Glutamatergic neuron (in vitro differentiated cells): Measurements from ENCODE around the gene ZFP36L2. TPM values are rescaled to one million over a fixed set of nuclear protein-coding genes. Genes with fewer than 3 reads are reported as not detected.

Source experiments
- DNase-seq: peaks from one replicate; pipeline ENCODE4 v3.0.0; 2022
- H3K27ac Mint-ChIP-seq: one replicate; pipeline ENCODE4 v1.8.0; 2020; ENCODE audit warnings: mild to moderate bottlenecking, mixed read lengths, inconsistent platforms; ENCODE audit not compliant: unreplicated experiment
- H3K27me3 Mint-ChIP-seq: one replicate; pipeline ENCODE4 v1.8.0; 2020; ENCODE audit warnings: mild to moderate bottlenecking, moderate library complexity, mixed read lengths, inconsistent platforms; ENCODE audit not compliant: unreplicated experiment
- H3K36me3 Mint-ChIP-seq: one replicate; pipeline ENCODE4 v1.8.0; 2020; ENCODE audit warnings: mild to moderate bottlenecking, mixed read lengths, inconsistent platforms; ENCODE audit not compliant: unreplicated experiment
- H3K4me1 Mint-ChIP-seq: one replicate; pipeline ENCODE4 v1.8.0; 2020; ENCODE audit warnings: mild to moderate bottlenecking, low read depth, mixed read lengths, inconsistent platforms; ENCODE audit not compliant: unreplicated experiment
- H3K4me3 Mint-ChIP-seq: one replicate; pipeline ENCODE4 v1.8.0; 2020; ENCODE audit warnings: mild to moderate bottlenecking, mixed read lengths, inconsistent platforms; ENCODE audit not compliant: unreplicated experiment
- H3K9me3 Mint-ChIP-seq: one replicate; pipeline ENCODE4 v1.8.0; 2020; ENCODE audit warnings: mild to moderate bottlenecking, moderate library complexity, mixed read lengths, inconsistent platforms; ENCODE audit not compliant: unreplicated experiment
- CTCF ChIP-seq: fragments of 200-600 bp; sonication (generic); IDR thresholded peaks from one replicate; pipeline ENCODE4 v1.5.0; 2021; ENCODE audit not compliant: partially characterized antibody, unreplicated experiment
- total RNA-seq: library from RNA; stranded (reverse); fragmentation: NEBNext Ultra II Directional; extraction: Animal tissue kit (Norgen Biotek cat#: 25700); gene quantifications from one replicate; pipeline ENCODE4 v1.2.1, GENCODE V29; 2021; ENCODE audit not compliant: unreplicated experiment

Gene ZFP36L2
- total RNA-seq, 1 donor from 2014 or later: 0.88 TPM

- H3K9me3 Mint-ChIP-seq: peaks cover 4% of the 10 kb centered on the region
- H3K4me1 Mint-ChIP-seq: no peaks in the 10 kb centered on the region
- H3K36me3 Mint-ChIP-seq: no peaks in the 10 kb centered on the region
- no peak for TF ChIP-seq CTCF
- H3K4me3 Mint-ChIP-seq: no peak overlapping the region
- peaks cover 3% of the 10 kb centered on the region for H3K27me3 Mint-ChIP-seq
- no peak overlapping the region for H3K27ac Mint-ChIP-seq
- DNase-seq: no peak
Measured at GRCh38 chr2:43199492-43200488, 26.6 kb downstream of the ZFP36L2 start.

DNA sequence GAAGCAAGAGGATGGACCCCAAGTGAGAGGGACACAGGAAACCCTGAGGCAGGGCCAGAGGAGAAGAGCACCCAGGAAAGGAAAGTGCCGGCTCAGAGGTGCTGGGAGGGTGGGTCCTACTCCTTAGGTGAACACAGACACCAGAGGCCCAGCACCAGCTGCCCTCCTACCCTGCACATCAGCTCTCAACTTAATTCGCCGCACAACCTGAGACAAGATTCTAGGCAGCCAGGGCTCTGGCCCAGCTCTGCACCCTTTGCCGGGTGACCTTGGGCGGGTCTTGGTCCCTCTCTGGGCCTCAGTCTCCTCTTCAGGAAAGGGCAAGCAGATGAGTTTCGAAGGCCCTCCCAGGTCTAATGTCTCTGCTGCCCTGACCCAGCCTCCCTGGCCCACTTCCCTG lies 28.1 kb downstream of the ZFP36L2 start:
- no peaks in the 10 kb centered on the region for H3K36me3 Mint-ChIP-seq
- DNase-seq: no peak
- H3K4me3 Mint-ChIP-seq: no peak overlapping the region

DNA sequence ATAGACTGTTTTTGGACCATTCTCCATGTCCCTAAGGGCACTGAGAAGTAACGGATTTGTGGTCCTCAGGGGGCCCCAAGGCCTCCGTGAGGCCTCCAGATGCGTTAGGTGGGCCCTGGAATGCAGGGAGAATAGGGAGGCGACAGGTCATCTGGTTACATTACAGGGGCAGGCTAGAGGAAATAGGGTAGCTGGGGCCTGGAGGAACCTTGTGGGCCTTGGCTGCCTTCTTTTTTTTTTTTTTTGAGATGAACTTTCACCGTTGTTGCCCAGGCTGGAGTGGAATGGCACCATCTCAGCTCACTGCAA lies 28.9 kb downstream of the ZFP36L2 start:
- H3K4me1 Mint-ChIP-seq: no peaks in the 10 kb centered on the region
- peaks cover 6% of the 10 kb centered on the region for H3K9me3 Mint-ChIP-seq
- H3K4me3 Mint-ChIP-seq: no peak overlapping the region
- peaks cover 3% of the 10 kb centered on the region for H3K27me3 Mint-ChIP-seq
- no peak for DNase-seq
- TF ChIP-seq CTCF: no peak
- no peaks in the 10 kb centered on the region for H3K36me3 Mint-ChIP-seq
- H3K27ac Mint-ChIP-seq: no peak overlapping the region

More for the DNA sequence above, 28.1 kb downstream of the ZFP36L2 start:
- Mint-ChIP-seq H3K9me3 (peaks cover 6% of the 10 kb centered on the region), H3K4me1 (no peaks in the 10 kb centered on the region), H3K27me3 (peaks cover 3% of the 10 kb centered on the region), H3K27ac (no peak overlapping the region)
- TF ChIP-seq CTCF: no peak

GRCh38 chr2:43196768-43197587 lies 29.4 kb downstream of the ZFP36L2 start:
- Mint-ChIP-seq H3K36me3 (no peaks in the 10 kb centered on the region), H3K9me3 (peaks cover 4% of the 10 kb centered on the region), H3K4me3 (no peak overlapping the region), H3K27me3 (peaks cover 3% of the 10 kb centered on the region), H3K27ac (no peak overlapping the region), H3K4me1 (no peaks in the 10 kb centered on the region)
- no peak for TF ChIP-seq CTCF
- no peak for DNase-seq
